Stimulated activated CD8-positive, alpha-beta memory T cell treated with anti-CD3 and anti-CD28 coated beads, Interleukin-15, amount 100 ng/mL, for 4 hours (primary cell): ENCODE measurements around the gene DONSON.

Experiments
- DNase-seq, 2 donors: peaks; one replicate each; pipeline ENCODE4 v3.0.0-alpha.2; 2020; ENCODE audit warnings: low read depth in 2 of 2

DONSON gene

GRCh38 chr21:33541105-33541711 lies 47.3 kb downstream of the DONSON start:
- DNase-seq = no peak

- DNase-seq = no peak
Observed at GRCh38 chr21:33540711-33541104, 47.8 kb downstream of the DONSON start.

- no peak for DNase-seq
Observed at GRCh38 chr21:33539616-33540015, 48.9 kb downstream of the DONSON start.

- no peak for DNase-seq
Observed at GRCh38 chr21:33537212-33537611, 51.3 kb downstream of the DONSON start.

GRCh38 chr21:33531007-33531406 lies 57.5 kb downstream of the DONSON start:
- no peak for DNase-seq
